DLD1 (cell line): ENCODE measurements around the gene CFAP61.

Experiments used
- in situ Hi-C: cut with HindIII; loops from 2 replicates; pipeline ENCODE4 v1.10.0; 2017; ENCODE audit warnings: low sequenced_read_pairs

The CFAP61 gene

DNA sequence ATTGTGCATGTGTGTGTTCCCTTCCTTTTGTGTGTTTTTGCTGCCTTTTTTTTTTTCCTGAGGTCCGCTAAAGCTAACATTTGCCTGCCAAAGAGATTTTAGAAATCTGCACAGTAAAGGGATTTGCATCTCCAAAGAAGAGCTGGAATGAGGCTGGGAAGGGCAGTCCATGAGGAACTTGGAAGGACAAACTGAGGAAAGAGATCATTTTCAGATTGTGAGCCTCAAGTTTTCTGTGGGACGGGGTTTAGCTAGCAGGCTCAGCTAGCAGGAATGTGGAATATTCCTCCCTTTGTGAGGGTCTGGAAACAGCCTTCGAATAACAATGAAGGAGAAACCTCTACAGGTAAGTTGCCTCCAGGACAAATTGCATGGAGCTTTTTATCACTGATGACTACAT, 319.3 kb downstream of the CFAP61 start:
- in situ Hi-C loops, result no loop called here

DNA sequence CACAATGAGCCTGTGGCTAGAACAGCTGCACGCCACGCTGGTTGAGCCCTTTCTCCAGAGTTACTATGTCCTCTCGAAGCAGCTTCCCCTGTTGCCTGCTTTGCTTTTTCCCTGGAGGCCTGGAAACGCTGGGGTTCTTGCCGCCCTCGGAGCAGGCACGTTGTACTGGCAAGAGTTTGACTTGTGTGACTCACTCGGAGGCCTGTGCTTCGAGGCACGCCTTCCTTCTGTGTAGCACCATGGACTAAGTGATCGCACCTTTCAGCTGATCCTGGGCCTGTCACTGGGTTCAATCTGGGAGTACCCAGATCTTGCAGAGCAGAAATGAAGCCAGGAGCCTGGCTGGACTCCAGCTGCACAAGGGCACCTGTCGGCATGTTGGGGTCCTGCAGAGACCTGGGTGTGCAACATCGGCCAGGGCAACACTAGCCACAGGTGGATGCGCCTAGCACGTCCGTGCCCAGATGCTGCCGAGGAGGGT, 320.8 kb downstream of the CFAP61 start:
- in situ Hi-C loops, result no loop called here

DNA sequence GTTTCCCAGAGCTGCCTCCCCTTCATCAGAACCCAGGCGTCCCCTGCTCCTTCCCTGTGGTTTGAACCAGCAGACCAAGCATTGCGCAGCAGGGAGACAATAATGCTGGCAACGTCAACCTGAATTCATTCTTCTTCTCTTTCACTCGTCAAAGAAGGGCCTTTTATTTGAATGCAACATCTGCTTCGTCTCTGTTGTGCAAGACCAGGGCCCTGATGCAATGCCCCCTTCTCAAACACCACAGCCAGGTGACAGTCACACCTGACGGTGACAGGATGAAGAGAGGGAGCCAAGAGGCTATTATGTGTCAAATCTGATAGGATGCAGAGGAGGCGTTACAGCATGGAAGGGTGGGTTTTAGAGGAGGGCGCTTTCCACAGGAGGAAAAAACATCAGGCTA, 323.5 kb downstream of the CFAP61 start:
- in situ Hi-C loops, result loop anchor here (25.0 kb wide), 1 partner anchor 186 kb away; no protein-coding TSS in a partner anchor

DNA sequence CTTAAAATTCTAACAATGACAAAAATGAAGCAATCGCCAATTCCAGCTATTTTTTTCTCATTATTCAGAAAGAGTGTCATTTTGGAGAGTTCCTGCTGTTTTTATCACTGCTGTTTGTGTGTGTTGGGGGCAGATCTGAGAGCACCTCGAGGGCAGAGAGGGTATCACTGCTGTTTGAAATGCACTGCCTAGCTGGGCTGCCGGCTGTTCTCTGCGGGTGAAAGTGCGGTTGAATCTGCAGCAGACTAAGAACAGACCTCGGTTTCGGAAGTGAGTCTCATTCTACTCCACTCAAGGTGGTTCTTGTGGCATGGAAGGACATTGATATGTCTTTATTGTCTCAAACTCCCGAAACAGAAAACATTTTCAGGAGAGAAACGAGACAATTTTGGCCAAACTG, 333.9 kb downstream of the CFAP61 start:
- in situ Hi-C loops, result loop anchor here (25.0 kb wide), 1 partner anchor 176 kb away; no protein-coding TSS in a partner anchor

DNA sequence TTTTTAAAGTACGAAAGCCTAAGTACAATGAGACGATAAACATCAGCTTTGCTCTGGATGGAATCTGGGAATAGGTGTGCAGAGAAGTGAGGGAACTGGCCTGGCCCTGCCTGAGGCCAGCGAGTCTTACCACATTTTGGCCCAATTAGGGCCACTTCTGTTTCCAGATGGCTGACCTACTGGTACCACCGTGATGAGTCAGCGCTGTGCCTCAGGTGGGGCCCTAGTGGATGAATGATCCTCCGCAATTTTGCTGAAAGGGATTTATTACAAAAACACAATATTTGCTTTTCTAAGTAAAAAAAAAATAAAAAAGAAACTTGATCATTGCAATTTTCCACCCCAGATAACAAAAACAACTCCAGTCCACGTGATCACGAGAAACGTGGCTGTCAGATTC, 338.1 kb downstream of the CFAP61 start:
- in situ Hi-C loops, result loop anchor here (25.0 kb wide), 1 partner anchor 172 kb away; no protein-coding TSS in a partner anchor

DNA sequence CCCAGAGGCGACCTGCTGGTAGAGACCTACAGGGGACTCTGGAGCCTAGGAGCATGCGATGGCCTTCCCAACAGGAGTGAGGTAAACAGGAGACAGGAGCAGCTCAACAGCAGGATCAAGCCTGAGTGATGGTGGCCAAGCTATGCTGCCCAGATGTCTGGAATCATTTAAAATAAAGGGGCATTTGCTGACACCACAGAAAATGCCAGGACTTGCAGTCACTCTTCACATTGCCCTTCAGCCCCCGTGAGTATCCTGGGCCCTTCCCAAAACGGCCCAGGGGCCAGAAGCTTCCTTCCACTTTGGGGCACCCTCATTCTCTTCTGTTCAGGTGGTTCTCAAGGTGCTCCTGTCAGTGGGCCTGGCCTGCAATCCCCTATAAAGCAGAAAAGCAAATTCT, 338.8 kb downstream of the CFAP61 start:
- in situ Hi-C loops, result loop anchor here (25.0 kb wide), 1 partner anchor 171 kb away; no protein-coding TSS in a partner anchor

DNA sequence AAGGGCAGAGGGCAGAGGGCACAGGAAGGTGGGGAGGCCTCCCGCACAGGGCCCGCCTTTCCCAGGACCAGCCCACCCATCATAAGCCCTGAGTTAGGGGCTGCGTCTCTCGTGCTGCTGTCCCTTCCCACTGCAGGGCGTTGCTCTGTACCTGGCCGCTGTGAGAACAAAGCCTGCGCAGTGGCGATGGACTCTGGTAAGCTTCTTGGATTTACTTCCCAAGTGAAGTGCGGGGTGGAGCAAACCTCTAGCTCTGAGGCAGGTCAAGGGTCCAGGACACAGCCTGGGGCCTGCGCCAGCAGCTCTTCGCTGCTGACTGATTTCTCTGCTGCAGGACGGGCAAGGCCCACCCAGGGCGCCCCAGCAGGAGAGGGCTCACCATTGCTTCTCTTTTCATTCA, 339.4 kb downstream of the CFAP61 start:
- in situ Hi-C loops, result loop anchor here (25.0 kb wide), 1 partner anchor 171 kb away; no protein-coding TSS in a partner anchor

DNA sequence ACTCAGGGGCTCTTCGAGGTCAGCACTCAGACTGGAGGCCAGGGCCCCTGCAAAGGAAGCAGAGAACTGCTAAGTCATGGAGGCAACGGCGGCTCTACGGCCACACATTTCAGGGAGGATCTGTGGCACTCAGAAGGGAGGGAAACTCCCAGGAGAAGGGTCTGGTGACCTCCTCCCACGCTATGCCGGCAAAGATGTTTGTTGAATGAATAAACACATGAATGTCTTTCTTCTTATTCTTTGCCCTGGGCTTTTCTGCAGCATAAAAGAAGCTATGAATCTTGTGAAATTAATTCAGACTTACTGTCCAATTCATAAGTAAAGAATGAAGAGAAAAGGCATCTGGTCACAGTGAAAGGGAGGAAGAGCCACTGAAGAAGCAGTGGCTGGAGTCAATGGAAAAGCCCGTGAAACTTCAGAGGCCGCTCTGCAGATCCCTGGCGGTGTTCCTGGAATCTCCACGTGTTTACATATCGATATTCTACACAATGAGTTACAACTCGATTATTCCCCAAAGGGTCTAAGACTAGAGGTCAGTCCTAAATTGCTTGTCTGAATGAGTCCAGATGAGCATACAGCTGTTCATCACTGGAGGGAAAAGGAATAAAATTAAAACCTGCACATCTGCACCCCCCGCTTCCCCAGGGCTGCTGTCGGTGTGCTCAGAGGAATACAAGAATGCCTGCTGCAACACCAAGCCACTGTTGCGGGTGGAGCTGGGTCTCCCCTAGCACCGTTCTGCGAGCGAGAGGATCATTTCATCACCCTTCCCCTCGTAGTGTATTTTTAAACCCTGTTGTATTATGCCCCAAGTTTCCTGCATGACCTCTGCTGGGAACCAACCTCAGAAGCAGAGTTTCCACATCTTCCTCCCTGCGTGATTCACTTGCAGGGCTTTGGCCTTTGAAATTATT, 341.1 kb downstream of the CFAP61 start:
- in situ Hi-C loops, result loop anchor here (25.0 kb wide), 1 partner anchor 169 kb away; no protein-coding TSS in a partner anchor

DNA sequence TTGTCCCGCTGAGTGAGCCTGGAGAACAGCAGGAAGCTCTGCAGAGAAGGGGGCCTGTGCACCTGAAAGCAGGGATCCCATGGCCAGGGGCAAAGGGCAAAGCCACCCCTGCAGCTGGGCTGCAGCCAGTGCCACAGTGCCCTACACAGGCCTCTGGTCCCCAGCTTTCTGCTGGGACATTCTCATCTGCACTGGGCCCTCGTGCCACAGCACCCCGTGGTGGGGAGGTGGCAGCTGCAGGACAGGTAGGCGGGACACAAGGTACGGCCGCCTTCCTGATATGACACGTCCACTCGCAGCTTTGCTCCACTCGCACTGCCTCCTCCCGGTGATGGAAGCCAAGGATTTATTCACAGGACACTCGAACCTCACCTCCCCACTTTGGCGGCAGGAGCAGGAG, 342.8 kb downstream of the CFAP61 start:
- in situ Hi-C loops, result loop anchor here (25.0 kb wide), 1 partner anchor 167 kb away; no protein-coding TSS in a partner anchor

DNA sequence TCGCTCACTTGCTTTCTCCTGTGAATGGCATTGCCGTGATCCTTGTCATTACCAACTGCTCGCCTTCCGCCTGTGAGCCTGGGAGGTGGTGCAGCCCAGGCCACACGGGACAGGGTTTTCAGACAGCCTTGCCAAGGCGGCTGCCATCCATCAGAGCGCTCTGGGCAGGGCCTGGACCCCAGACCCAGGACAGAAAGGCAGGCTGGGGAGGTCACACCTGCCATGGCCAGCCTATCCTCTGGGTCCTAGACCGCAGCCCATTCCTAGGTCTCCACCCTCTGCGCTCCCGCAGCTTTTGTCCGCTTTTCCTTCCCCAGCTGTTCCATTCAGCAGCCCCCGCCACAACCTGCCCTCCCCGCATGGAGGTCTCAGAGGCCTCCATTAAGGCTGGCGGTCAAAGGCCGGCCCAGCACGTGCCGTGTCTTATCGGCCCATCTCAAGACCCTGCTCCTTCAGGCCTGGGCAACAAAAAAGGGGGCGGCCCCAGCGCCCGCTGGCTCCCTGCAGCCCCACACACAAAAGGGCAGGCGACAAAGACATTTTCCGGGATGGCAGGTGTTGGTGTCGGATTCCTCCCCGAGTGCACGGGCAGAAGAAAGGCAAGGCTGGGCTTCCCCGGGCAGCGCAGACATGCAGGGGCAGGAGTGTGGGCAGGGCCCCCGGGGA, 343.7 kb downstream of the CFAP61 start:
- in situ Hi-C loops, result loop anchor here (25.0 kb wide), 1 partner anchor 166 kb away; no protein-coding TSS in a partner anchor

DNA sequence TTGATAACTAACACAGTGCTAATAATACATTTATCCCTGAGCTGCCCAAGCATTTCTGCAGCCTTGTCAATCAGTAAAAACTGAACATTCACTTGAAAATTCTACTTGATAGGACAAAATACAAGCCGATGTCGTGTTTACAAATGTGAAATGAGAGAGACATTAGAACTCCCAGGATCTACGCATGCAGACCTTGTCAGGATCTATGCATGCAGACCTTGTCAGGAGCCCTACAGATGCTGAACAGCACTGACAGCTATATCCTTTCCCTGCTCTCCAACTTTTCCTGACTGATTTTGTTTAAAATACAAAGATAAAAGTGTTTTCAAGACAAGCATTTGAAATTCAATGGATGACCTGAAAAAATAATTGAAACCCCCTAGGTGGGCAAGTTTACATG, 344.5 kb downstream of the CFAP61 start:
- in situ Hi-C loops, result loop anchor here (25.0 kb wide), 1 partner anchor 166 kb away; no protein-coding TSS in a partner anchor

DNA sequence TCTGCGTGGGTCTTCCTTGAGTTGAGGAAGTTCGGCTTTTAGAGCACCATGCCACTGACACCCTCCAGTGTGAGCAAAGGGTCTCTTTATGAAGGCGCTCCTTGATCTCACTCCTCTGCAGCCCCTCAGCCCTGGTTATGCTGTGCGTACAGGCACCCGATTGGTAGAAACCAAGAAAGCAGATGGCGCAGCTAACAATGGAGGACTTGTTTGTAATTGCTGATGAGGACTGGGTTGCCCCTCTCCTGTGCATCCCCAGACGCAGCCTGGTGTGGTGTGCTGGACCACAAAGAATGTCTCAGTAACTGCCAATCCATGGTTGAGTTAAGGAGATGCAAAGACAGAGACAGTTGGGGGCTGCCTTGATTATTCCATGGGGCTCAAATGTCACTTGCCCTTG, 345.8 kb downstream of the CFAP61 start:
- in situ Hi-C loops, result loop anchor here (25.0 kb wide), 1 partner anchor 164 kb away; no protein-coding TSS in a partner anchor

DNA sequence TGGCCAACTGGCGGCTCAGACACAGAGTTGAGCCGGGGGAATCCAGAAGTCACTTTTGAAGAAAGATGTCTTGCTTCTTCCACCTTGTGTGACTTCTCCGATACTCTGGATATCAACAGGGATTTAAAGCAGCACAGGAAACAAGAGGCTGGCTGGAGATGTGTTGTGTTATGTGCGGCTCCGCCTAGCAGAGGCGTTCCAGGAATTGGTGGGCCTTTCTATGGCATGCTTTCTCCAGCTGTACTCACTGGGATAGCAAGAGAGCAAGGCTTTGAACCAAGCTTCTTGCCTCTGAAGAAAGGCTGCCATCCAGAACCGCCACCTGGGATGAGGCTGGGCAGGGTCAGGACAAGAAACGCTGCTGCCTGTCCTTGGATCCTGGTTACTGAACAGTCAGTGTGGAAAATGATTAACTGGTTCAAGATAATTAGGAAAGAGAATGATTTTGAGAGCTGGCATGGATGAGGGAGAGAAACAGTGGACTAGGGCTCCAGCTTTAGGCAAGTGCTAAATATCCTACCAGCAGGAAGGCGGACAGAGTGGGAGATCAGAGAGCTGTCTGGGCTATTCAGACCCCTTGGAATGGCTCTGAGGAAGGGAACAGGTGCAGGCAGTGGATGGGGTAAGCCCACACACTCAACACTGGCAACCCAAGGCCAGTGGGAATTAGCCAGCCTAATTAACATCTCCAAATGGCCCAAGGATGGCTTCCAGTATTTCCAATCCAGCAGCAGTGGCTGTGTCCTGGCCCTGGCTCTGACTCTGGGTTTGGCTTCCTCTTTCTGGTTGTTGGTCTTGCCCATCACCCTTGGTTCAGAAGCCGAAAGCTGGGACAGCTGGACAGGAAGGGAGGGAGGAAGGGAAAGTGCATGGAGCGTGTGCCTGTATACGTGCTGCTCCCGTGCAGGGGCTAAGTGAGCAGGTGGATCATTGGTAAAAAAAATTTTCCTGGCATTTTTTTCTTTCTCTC, 347.5 kb downstream of the CFAP61 start:
- in situ Hi-C loops, result loop anchor here (25.0 kb wide), 1 partner anchor 162 kb away; no protein-coding TSS in a partner anchor

DNA sequence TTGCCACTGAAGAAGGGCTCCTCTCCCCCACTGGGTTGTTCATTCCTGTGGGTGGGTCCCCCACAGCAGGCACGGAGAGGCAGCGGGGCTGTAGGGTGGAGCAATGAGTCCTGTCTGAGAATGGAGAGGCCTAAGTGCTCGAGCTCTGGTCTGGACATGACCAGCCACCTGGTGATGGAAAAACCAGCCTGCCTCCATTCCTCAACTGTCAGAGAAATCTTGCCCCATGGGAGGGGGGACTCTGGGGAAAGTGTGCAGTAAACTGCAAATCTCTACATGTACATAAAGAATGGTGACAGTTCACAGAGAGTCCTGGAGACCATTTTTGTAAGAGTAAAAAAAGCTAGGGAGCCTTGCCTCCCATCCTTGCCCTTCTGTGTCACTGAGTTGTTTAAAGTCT, 349.7 kb downstream of the CFAP61 start:
- in situ Hi-C loops, result no loop called here

DNA sequence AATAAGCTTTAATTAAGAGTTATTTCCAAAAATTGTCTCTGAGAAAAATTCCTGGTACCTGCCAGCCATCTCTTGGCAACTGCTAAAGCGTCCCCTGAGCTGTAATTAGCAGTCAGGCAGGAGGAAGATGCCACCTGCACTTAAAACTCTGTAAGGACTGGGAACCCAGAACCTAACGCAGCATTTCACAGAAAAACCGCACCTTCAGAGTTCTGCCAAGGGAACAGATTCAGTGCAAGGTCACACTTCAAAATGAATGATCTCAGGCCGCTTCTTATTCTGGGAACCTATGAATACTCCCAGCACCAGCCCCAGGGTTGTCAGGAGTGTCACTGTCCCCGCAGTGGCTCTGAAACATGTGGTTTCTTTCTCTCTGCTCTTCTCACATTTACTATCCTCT, 352.3 kb downstream of the CFAP61 start:
- in situ Hi-C loops, result no loop called here

DNA sequence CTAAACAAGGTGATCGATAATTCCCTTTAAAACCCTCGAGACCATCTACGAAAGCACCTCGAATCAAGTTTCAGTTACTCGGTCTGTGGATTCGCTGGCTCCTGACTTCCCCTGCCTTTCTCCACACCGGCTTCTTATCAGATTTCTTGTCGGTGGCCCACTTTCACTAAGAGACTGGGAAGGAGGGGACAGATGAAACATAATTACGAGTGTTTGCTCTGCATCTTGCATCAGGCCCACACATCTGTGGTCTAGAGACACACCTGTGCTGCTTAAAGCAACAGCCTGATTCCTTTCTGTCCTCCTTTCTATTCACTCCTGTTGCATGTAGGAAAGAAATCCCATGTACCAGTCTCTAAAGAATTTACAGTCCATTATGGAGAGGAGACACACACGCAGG, 353.3 kb downstream of the CFAP61 start:
- in situ Hi-C loops, result no loop called here

DNA sequence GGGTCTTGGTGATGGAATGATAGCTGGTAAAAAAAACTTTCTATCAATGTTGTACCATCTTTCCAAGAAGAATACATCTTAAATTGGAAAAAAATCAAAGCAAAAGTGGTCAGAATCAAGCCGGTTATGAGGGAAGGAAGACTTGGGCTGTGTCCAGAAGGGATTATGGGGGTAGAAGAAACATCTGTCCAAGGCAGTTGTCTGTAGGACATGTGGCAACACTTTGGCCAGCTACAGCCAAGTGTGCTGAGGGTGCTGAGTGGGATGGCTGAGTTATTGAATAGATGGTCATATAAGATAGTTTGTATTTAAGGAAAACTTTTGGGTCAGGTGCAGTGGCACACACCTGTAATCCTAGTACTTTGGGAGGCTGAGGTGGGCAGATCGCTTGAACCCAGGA, 354.0 kb downstream of the CFAP61 start:
- in situ Hi-C loops, result no loop called here

DNA sequence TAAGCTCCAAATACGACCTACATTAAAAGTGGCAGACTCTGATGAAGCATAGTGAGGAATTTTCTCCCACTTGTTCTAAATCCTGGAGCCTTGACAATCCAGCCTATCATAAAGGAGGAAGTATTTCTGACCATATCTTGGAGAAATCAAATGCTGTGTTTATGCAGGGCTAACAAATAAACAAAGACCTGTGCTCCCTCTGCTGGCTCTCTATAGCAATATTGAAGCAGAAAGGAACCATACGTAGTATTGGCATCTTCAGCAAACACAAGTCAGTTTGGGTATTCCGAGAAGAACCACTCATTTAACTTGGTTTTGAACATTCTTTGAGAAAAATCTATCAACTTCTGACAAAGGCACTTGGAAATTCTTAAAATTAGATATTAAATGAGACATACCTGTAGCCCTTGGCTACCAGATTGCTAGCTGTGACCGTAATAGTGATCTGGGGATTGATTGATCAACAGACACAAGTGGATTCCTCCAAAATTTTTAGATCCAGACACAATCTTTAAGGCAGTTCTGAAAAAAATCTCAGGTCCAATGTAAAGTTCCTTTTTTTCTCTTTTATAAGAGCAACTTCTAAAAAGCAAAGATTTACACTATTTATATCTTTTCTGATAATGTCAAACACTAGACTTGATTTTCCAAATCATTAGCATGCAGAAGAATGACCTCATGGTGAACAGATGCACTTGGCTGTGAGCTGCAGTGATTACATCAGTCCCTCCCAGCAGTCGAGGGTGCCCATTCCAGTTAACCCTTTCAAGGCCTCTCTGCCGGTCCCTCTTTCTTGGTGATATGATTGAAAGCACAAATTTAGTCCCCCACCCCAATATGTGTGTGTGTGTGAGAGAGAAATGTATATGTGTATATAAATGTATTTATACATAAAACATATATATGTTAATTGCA, 355.8 kb downstream of the CFAP61 start:
- in situ Hi-C loops, result no loop called here

DNA sequence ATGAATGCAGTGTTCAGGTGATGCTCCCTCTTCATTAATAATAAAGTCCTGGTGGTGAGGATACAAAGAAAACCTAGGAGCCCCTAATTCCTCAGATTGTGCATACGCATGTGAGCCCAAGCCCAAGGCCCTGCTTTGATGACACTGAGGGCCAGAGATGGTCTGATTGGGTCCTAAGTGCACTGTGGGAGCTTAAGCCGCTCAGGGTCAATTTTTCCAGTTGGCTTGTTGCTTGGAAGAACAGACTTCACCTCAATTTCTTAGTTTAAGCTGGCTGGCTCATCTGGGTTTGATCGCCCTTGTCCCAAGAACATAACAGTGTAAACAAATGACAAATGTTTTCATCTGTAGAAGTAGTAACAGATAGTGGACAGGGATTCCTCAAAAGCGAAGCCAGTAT, 357.0 kb downstream of the CFAP61 start:
- in situ Hi-C loops, result no loop called here
